GM21723 (cell line): ENCODE measurements around the gene TLL1.

ENCODE experiments used
- ATAC-seq: cut with Tn5 transposase; IDR thresholded peaks from one replicate; pipeline ENCODE4 v1.9.1; 2021; ENCODE audit warnings: mild to moderate bottlenecking, moderate library complexity; ENCODE audit not compliant: unreplicated experiment

Gene TLL1

DNA sequence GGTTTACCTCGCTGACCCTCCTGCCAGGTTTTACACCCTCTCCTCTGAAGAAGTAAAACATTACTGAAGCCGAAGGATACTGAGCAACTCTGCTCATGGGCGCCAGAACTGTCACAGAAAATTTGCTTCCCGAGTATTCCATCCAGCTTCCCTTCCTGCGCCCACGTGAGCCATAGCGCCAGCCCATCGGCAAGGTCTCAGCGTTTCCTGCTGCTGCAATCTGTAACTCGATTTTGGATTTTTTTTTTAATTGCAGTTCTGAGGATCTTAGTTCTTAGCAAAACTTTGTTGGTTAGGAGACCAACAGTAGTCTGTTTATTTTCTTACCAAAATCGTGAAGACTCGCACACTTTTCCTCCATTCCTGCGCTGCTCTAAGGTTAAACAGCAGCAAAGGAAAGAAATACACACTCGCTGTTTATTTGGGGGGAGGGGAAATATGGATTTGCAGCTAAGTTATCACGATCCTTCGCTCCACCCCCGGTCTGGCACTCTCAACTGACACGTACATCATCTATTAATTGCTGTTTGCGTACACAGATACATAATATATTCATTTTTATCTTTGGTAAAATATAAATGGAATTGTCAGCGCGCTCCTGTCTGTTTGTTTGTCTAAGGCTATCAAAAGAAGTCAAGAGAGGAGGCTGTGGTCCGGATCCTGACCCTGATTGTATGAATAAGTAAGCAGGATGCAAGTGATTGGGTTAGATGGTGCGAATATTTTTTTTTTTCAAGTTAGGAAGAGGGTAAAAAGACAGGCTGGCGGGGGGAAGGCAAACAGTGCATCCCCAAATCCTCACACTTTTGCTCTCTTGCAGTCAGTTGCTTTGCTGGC, at the start of gene TLL1:
Gene TLL1 (plus strand): TSS at position 777 of the 837 bp plus-strand sequence. CDS start 668 bp downstream, outside the sequence.
- no peak for ATAC-seq

DNA sequence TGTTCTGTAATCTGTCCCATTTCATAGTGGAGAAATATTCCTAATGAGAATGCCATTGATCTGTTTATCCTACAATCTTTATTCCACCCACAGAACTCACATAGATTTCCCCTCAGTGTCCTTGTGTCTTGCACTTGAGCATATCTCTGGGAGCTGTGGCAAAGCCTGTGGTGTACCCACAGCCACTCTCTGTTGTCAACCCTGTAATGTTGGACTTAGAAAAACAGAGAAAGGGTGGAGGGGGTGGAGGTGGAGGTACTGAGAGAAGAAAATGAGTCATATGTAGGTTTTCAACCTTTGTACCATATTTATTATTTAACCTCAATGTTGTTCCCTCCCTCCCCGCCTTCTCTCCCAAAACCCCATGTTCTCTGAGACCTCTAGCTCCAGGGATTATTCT, 46.9 kb upstream of the TLL1 start:
- ATAC-seq: no peak

DNA sequence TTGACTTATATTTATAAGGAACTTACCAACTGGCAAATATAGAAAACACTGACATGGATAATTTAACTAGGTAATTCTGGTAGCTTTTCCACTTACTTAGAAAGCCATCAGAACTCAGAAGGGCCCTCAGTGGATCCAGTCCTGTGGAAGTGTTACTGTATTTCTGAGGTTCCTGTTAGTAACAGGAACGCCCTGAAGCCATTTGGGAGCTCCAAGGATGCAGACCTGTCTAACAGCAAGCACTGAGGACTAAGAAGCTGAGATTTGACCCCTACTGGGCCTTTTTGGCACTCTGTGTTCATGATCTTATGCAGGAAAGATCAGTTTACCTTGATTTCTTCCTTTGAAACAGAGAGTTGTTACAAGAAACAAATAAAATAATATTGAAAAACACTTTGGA, 46.0 kb upstream of the TLL1 start:
- ATAC-seq: no peak

DNA sequence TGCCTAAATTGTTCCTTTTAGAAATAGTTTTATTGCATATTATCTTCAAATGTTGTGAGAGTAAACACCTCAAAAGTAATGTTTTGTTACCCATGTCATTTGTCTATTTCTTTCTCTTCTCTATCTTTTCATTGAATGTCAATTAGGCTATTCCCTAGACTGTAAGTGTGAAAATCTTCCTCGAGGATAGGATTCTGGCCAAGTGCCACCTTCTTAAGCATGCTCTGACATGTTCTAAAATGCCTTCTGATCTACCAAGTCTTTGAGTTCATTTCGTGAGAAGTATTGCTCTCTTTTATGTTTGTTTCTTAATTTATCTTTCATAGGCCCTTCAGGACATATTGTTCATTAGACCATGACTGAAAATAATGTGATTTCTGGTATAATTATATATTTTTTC, 44.1 kb upstream of the TLL1 start:
- no peak for ATAC-seq

DNA sequence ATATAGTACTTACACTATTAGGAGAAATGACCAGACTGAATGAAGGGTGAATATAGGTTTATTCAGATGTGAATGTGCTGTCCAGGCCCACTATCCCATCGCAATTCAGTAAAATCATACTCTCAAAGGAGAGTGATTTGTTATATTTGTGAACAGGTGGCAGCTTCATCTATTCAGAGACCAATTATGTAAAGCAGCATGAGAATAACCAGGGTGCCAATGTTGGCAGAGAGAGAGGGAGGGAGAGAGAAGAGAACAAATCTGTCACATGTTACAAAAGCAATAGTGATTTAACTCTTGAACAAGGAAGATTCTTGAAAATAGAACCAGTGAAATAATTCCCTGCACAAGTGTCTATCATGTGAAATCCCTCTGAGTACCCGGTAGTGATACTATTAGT, 38.9 kb upstream of the TLL1 start:
- no peak for ATAC-seq

DNA sequence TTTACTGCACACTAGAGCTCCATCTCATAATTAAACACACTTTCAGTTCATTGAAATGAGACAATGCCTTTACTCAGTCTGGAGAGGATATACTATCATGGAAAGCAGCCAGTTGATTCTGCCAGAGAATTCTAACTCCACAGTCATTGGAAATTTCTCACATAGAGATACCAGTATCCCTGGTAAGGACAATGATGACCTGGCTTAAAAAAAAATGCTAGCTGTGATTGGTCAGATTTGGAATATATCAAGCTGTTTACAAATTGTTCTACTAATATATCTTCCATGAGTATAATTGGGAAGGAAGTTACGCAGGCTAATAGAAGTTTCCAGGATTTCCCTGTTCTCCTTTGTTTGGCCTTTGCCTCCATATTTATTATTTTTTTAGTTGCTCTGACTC, 34.5 kb upstream of the TLL1 start:
- no peak for ATAC-seq

DNA sequence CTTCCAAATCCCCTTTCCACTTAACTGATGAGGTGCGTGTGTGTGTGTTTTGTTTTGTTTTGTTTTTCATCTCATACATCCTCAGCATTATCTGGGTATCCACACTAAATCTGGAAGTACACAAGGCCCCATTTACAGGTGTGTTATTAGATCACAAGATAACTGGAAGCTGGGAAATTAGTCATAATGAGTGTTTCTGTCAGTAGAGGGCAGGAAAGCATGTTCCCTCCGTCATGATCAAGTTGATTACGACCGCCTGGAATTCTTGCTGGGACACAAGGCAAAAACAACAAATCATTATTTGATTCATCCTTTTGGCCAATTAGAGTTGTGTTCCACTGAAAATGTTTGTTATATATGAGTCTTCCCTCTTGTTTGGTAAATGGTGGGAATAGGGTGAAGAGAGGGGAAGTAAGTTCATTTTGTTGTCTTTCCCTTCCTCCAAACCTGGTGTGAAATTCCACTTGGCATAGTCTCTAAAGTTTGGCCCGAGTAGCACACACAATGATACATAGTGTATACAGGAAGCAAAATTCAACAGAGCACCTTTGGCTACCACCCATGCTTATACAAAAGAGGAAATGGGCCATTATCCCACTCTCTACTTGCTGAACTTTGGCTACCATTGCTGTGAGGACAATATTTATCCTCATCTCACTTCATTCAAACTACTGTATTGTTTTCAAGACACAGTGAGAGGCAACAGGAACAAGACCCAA, 33.3 kb upstream of the TLL1 start:
- no peak for ATAC-seq

DNA sequence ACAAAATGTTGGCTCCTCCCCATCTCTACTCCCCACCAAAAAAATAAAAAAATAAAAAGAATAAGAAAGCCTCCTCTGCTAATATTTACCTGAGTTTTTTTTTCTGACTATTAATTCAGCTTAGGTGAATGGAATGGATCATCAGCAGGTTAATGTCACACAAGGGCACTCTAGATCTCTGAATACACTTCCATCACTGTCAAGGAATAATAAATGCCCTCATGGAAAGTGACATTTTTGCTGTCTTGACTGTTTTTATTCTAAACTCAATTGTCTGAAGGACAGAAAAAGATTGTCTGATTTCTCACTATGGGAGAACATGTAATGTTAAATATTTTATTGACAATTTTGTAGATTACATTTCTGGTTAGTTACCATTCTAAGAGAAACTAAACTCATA, 30.4 kb upstream of the TLL1 start:
- no peak for ATAC-seq

DNA sequence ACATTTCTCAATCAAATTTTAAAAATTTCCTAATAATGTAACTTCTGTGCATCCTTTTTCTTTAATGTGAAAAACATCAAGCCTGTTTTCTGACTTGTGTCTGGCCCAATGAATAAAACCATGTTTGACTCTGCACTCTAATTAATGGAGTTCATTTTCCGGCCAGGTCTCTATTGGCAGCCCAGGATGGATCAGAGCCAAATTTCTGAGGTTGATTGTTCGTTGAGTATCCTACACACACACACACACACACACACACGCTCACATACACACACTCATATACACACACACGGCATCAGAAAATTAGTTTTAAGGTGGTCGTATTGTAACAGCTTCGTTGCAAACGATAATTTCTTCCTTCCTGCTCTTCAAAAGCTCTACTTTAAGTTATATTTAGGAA, 28.9 kb upstream of the TLL1 start:
- no peak for ATAC-seq

DNA sequence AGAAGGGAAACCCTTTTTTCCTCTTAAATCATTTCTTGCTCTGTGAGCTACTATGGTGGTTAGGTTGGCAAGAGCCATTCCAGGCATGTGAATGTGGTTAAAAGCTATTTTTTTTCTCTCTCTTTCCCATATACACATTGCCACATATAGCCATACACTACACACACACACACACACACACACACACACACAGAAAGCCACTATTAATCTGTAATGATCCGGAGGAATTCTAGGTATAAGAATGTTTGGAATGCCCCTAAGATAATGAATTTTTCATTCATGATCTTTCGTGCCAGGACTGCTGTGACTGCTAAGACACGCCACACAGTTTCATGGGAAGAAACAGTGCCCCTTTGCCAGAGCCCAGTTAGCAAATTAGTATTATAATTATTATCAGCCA, 21.8 kb upstream of the TLL1 start:
- no peak for ATAC-seq

DNA sequence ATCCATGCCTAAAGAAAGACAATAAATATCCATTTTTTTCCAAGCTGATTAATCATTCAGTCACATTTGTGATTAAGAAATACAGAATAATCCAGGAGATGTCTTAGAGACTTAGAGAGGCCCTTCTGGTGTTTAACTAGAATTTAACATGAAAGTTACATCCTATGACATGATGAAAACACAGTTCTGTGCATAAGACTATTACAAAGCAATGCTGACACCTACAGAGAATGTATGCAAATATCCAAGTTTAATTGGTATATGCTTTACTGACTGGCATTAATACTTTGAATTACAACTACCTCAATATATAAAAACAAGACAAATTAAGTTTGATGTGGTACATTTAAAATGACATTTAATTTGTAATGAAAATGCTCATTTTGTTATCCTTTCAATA, 17.8 kb upstream of the TLL1 start:
- no peak for ATAC-seq

DNA sequence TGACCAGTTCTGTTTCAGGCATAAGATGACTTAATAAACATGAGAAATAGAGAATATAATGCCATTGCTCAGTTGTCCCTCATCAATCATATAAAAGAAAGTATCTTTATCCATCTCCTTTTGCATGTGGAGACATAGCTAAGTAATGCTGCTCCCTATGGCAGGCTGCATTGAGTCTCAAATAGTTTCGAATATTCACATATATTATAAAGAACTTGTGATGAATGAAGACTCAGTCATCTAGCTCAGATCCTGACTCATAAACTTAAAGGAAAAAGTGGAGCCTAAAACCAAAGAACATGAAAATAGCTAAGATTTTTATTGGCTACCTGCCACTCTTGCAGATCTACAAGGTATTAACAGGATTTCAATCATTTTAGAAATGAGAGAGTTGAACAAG, 11.7 kb upstream of the TLL1 start:
- no peak for ATAC-seq

DNA sequence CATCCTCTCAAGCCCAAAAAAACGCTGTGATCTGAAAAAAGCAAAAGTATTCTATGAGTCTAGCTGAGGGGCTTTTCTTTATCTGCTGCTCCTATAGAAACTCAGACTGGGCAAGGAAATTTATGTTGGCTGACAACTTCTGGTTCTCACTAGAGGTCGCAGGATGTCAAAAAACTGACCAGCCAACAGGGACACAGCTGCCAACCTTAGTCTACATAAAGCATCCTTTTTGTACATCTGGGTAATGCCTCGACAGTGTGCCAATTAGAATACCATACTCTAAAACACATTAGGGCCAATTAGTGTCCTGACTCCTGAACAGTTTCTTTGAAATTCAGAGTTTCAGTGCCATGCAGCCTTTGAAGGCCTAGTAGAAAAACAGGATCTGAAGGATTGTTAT, 8.8 kb upstream of the TLL1 start:
- no peak for ATAC-seq

DNA sequence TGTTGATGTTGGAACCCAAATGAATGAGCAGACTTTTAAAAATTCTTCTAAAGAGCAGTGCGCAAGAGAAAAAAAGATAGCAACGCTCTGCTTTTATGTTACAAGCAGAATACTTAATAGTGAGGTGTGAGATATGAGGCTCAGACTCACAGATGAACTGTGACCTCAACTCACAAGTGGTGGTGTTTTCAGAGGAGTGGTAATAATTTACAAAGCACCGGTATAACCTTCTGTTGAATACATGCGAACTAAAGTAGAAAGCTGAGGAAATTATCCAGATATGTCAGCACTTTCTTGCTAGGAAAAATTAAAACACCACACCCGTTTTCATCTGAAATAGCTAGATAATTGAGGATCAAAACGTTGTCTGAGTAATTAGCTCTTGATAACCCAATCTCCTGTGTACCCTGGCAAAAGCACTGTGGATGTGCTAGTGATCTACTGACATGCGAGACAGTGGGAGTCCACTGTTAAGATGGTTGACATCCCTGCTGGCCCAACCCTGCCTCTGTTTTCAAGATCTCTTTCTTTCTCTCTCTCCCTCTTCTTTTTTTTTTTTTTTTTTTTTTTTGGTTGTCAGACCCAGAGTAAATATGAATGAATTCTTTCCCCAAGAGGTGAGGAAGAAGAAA, 6.9 kb upstream of the TLL1 start:
- ATAC-seq: no peak

DNA sequence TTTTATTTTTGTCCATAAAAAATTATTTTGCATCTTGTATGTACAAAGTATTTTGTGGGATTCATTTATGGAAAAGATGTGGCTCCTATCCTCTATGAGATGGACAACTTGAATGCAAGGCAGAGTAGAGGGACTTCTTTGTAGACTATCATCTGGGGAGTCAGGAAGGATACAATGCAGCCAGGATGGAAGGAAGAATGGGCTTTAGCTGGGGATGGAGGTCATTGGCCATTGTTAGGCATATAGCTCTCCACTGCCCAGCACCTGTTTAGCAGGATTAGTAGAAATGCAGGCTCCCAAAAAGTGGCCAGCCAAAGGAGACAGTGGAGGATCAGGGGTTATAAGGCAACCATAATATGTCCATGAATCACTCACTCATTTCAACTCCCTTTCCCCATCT, 5.1 kb upstream of the TLL1 start:
- ATAC-seq: no peak

DNA sequence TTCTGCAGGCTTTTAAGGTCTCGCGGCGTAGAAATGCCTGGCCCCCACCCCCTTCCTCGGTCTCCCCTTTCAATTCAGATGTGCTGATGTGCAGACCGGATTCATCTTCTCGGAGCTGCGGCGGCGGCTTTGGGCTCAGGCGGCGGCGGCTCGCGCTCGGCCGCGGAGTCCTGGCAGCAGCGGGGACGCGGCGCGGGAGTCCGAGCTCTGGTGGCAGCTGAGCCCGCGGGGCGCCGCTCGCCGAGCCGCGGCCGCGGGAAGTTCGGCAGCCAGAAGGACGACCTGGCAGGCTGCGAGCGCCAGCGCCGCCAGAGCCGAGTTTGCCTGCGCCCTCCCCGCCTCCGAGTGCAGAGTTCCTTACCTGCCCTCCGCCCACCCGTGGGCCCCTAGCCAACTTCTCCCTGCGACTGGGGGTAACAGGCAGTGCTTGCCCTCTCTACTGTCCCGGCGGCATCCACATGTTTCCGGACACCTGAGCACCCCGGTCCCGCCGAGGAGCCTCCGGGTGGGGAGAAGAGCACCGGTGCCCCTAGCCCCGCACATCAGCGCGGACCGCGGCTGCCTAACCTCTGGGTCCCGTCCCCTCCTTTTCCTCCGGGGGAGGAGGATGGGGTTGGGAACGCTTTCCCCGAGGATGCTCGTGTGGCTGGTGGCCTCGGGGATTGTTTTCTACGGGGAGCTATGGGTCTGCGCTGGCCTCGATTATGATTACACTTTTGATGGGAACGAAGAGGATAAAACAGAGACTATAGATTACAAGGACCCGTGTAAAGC, 448 bp downstream of the TLL1 start:
- ATAC-seq: no peak

DNA sequence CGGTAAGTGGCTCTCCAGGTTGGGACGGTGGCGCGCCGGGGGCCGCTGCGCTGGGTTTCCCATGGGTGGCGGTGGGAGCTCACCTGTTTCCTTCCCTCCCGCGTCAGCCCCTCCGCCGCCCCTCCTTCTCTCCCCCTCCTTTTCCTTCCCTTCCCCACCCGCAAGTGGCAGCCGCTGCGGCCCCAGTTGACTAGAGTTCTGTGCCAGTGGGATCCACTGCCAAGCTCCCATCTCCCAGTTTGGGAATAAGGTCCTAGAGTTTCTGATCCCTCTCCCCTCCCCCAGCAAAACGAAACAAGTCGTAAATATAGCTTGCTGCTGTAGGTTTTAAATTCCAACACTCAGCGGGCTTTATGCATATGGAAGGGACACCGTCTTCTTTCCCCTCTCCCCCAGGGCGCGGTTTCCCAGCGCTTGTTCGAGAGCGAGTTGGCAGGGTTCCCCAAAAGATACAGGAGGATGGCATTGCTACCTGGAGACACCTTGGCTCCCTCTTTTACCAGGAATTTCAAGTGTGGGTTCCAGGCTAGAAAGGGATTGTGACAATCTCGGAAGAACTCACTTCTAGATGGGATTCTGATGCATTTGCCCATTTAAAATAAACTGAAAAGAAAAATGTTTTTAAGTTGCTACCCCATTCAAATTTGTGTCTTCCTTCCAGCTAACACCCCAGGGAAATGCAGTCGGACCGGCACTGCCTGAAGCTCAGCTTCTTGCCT, 1.2 kb downstream of the TLL1 start:
- no peak for ATAC-seq

DNA sequence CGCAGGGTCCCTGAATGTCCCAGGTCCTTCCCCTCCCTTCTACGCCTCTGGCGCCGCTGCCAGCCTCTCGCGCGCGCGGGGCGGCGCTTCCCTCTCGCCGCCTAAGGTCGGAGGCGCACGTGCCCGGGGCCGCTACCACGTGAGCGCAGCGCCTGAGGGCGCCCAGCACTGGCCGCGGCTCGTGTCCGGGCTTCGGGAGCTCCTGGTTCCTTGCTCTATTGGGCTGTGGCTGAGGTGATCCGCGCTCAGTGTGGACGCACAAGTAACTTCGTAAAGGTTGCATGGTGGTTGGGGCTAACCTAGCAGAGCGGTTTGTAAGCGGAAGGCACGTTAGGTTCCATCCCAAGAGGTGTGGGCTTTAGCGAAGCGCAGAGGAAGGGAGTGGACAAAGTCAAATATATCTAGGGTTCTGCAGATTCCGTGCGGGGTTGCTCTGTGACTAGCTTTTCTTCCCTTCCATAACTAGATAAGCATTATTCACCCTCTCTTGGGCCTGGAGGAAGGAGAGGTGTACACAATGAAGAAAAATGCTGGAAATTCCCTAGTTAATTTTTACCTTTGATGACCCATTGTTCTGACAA, 1.8 kb downstream of the TLL1 start:
- no peak for ATAC-seq

DNA sequence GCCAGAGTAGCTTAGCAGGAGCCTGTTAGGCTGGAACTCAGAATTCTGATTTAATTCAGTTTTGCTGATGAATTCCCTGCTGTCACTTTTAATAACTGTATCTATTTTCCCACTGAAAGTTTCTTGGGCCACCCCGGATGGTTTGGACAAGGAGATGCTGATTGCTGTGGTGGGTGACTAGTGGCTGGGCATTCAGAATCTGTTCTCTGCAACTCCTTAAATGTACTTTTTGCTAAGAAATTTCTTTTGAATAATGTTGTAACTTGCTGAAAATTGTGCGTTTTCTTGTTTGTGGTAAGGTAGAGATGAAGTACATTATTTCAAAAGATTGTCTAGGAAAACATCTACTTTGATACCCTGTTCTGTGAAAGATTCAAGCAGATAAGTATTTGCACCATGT, 2.4 kb downstream of the TLL1 start:
- ATAC-seq: no peak

DNA sequence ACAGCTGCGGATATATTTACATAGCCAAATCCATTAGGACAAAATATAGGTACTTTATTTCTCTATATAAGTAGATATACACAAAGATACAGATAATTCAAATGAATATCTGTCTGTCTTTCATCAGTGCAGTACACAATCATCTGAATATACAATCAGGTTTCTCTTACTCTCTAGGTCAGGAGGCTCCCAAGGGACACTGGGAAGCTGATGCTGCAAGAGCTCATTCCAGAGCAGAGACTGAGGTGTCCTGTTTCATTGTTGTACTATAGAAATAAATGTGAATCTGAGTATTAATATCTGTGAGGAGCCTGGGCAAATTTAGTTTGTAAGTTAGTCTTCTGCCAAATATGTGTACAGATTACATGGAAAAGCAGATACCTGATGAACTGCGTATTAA, 4.2 kb downstream of the TLL1 start:
- ATAC-seq: no peak
